Spleen (tissue), 7 donors: ENCODE results near the gene SORBS2.

ENCODE experiments used
- CTCF ChIP-seq, 11 experiments: fragments of 200-600 bp in 7 of 11; fragments of 450-650 bp in 4 of 11; sonication (generic) in 4 of 11; IDR thresholded peaks in 8 of 11; conservative IDR thresholded peaks in 3 of 11; 1 replicate in 7 of 11; 2 replicates in 4 of 11; pipeline versions ENCODE4 v1.4.0 to v1.8.0; 2016 to 2021; ENCODE audit warnings: antibody characterized with exemption in 11 of 11, inconsistent platforms in 4 of 11, mild to moderate bottlenecking in 1 of 11
- POLR2A ChIP-seq, 3 donors: fragments of 450-650 bp; IDR thresholded peaks; one replicate each; pipeline ENCODE4 v1.5.1; 2017; ENCODE audit warnings: antibody characterized with exemption in 3 of 3, mild to moderate bottlenecking in 1 of 3
- donor health status: DM: no; HTN: no; CAD: no; lungs with moderate emphysema.
- donor health status: DM: no; HTN: no; CAD: no.
- donor health status: DM: no; HTN: no; CAD: no.

- TF ChIP-seq CTCF (IDR thresholded peaks at IDR 0.05 in 8 of 11, conservative IDR thresholded peaks at IDR 0.05 in 3 of 11) (no peak), POLR2A (IDR thresholded peaks at IDR 0.05) (no peak)
Observed at GRCh38 chr4:185728893-185729292, 83.1 kb downstream of the SORBS2 start.
